ENCODE measurements around the gene BAIAP3. TPM values are rescaled to one million over a fixed set of nuclear protein-coding genes. Genes with fewer than 3 reads are reported as not detected.

Gene BAIAP3
- total and polyA plus RNA-seq, 2 donors (not counting 3 experiments of a cell fraction or from before 2014, with no cell fraction given): 0.36 to 0.66 TPM

- Histone ChIP-seq H3K79me2 (ENCODE audit: control insufficient read depth, insufficient read depth, low read length) (peaks cover 18% of the 10 kb centered on the region), H4K20me1 (replicated peaks; ENCODE audit: control insufficient read depth, extremely low read depth, insufficient read depth, low read length) (no peaks in the 10 kb centered on the region), H3K9ac (replicated peaks; ENCODE audit: extremely low read depth, insufficient read depth, low read length) (no peak overlapping the region), H3K27ac (ENCODE audit: insufficient read depth, low read depth, low read length) (no peak overlapping the region), H3K27me3 (ENCODE audit: control insufficient read depth in 2 of 2, insufficient read depth in 2 of 2, low read length in 2 of 2) (no peaks in the 10 kb centered on the region), H3K4me1 (ENCODE audit: control insufficient read depth, extremely low read depth, insufficient read depth, low read length) (peaks cover 9% of the 10 kb centered on the region), H3K4me2 (ENCODE audit: insufficient read depth, low read length) (no peak overlapping the region), H3K9me3 (replicated peaks; ENCODE audit: control insufficient read depth, insufficient read depth, low read length) (no peaks in the 10 kb centered on the region), H3K36me3 (ENCODE audit: control insufficient read depth in 2 of 2, extremely low read depth in 1 of 2, insufficient read depth in 2 of 2, low read length in 2 of 2) (peaks cover 0 to 11% of the 10 kb centered on the region in 2 experiments), H3K4me3 (replicated peaks in 1 of 3; ENCODE audit: insufficient read depth in 1 of 3, low read depth in 1 of 3, low read length in 3 of 3) (no peak overlapping the region), H2AFZ (ENCODE audit: low read depth, low read length) (no peak overlapping the region), H3K9me1 (replicated peaks; ENCODE audit: control insufficient read depth, extremely low read depth, insufficient read depth, low read length) (no peaks in the 10 kb centered on the region)
- no TSS peak for BruUV-seq (replicated peaks)
- TF ChIP-seq EZH2 (IDR thresholded peaks at IDR 0.05; ENCODE audit: borderline replicate concordance, low read depth, low read length, severe bottlenecking) (no peak), JUN (IDR thresholded peaks at IDR 0.05; ENCODE audit: borderline replicate concordance, insufficient read depth, insufficient read length, low read depth) (no peak), FOS (IDR thresholded peaks at IDR 0.05; ENCODE audit: borderline replicate concordance, insufficient read depth, low read length) (no peak), POLR2AphosphoS5 (IDR thresholded peaks at IDR 0.05; ENCODE audit: insufficient read depth, low read depth, low read length) (no peak), GATA2 (IDR thresholded peaks at IDR 0.05; ENCODE audit: insufficient read depth, insufficient read length, low read depth, low read length) (no peak), MAX (IDR thresholded peaks at IDR 0.05; ENCODE audit: insufficient read depth, insufficient read length) (no peak), CTCF (IDR thresholded peaks at IDR 0.05; ENCODE audit: extremely low read depth in 1 of 2, insufficient read depth in 1 of 2, low read depth in 1 of 2, low read length in 2 of 2) (no peak), MYC (IDR thresholded peaks at IDR 0.05; ENCODE audit: low read depth, low read length) (no peak), POLR2A (IDR thresholded peaks at IDR 0.05; ENCODE audit: low read depth, low read length) (no peak)
- ChIA-PET CTCF (interaction anchor here (1.1 kb wide), 1 partner anchor 12 kb away, joined by 3 read pairs; no protein-coding TSS in a partner anchor), POLR2A (no interaction called here)
- intact Hi-C loops (cut with micrococcal nuclease) (no loop called here), dilution Hi-C loops (cut with MboI; ENCODE audit: extremely low pct_ligation_motif_present, low sequenced_read_pairs) (no loop called here)
- DNase-seq (ENCODE audit: low read depth, low spot score): no peak
- FAIRE-seq: no peak
Observed at GRCh38 chr16:1347286-1347855, 13.9 kb downstream of the BAIAP3 start.
